Measurements from ENCODE around the gene NLK.

The NLK gene

DNA sequence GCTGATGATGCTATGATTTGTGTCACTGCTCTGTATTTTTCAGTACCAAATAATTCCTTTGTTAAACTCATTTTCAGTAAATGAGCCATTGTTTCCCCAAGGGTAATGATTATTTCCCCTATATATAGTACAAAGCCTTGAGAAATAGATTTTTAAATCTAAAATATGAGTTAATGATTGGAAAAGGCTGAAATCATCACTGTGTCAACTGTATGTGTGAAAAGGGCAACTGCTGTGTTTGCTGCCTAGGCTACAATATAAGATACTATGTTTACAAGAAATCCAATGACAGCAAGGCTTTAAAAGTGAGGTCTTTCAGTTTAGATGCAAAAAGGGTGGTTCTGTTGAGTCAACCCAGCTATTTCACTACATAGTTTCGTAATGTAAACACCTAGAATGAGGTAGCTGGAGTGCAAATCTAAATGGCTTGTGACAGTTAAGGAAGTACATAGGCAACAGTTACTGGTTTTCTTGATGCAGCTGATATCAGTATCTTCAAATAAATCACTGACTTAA, 15.3 kb downstream of the NLK start:
- TF ChIP-seq, protein P1, sequence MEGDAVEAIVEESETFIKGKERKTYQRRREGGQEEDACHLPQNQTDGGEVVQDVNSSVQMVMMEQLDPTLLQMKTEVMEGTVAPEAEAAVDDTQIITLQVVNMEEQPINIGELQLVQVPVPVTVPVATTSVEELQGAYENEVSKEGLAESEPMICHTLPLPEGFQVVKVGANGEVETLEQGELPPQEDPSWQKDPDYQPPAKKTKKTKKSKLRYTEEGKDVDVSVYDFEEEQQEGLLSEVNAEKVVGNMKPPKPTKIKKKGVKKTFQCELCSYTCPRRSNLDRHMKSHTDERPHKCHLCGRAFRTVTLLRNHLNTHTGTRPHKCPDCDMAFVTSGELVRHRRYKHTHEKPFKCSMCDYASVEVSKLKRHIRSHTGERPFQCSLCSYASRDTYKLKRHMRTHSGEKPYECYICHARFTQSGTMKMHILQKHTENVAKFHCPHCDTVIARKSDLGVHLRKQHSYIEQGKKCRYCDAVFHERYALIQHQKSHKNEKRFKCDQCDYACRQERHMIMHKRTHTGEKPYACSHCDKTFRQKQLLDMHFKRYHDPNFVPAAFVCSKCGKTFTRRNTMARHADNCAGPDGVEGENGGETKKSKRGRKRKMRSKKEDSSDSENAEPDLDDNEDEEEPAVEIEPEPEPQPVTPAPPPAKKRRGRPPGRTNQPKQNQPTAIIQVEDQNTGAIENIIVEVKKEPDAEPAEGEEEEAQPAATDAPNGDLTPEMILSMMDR (IDR thresholded peaks at IDR 0.05; ENCODE audit: extremely low read depth, missing control alignments) = no peak
- peak; percentile 56 for DNase-seq (ENCODE audit: low spot score)

DNA sequence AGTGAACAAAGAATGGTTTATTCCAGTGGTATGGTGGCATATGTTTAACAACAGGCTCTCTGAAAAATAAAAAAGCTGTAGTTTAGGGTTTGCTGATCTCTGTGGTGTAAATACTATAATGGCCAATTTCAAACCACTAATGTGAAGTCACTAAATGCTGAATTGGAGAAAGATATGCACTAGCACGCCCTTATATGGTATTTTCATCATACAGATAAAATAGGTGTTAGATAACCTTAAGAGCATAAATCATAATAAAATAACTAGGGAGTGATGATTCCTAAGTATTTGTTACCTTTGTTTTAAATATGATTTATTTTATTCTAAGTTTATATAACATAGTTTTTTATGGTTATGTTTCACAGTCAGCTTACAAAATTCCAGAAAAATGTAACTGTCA, 17.2 kb downstream of the NLK start:
- DNase-seq (ENCODE audit: low spot score) = no peak
- TF ChIP-seq, protein P1 (IDR thresholded peaks at IDR 0.05; ENCODE audit: extremely low read depth, missing control alignments) = no peak

DNA sequence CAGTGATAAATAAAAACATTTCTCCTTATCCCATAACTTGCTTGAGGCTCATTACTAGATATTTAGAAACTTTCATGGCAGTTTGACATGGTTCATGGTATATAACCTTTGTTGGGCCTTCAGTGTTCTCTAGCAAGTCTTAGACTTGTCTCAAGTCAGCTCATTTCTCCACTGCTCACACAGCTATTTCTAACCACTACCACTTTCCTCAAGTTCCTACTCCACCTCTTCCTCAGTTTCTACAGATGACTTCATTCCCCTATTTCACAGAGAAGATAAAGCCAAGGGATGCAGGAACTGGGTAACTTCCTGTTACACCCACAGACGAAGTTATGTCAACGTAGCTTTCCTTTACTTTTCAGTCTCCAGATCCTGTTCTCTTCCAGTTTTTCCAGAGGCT, 23.2 kb downstream of the NLK start:
- TF ChIP-seq, protein P1 (IDR thresholded peaks at IDR 0.05; ENCODE audit: extremely low read depth, missing control alignments) = no peak
- no peak for DNase-seq (ENCODE audit: low spot score)

DNA sequence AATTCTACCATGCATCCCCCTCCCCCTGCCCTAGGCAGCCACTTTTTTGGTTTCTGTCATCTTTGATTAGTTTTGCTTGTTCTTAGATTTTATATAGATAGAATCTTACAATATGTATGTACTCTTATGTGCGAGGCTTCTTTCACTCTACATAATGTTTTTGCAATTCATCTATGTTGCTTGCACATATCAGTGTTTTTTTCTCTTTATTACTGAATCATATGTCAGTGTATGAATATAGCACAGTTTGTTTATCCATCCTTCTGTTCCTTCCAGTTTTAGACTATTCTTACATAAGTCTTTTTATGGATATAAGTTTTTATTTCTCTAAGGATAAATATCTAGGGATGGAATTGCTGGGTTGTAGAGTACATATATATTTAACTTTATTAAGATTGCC, 26.6 kb downstream of the NLK start:
- no peak for DNase-seq (ENCODE audit: low spot score)
- TF ChIP-seq, protein P1 (IDR thresholded peaks at IDR 0.05; ENCODE audit: extremely low read depth, missing control alignments) = no peak

DNA sequence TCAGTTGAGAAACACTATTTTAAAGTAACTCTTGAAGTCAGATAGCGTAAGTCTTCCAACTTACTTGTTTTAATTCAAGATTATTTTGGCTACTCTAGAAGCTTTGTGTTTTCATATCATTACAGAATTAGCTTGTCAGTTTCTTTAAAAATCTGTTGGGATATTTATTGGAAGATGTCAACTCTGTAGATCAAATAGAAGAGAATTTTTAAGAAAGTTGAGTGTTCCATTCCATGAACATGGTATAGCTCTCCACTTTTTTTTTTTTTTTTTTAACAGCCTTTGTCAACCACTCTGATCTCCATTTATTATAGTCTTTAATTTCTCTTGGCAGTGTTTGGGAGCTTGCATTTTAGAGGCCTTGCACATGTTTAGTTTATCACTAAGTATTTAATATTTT, 28.7 kb downstream of the NLK start:
- TF ChIP-seq, protein P1 (IDR thresholded peaks at IDR 0.05; ENCODE audit: extremely low read depth, missing control alignments) = no peak
- no peak for DNase-seq (ENCODE audit: low spot score)

DNA sequence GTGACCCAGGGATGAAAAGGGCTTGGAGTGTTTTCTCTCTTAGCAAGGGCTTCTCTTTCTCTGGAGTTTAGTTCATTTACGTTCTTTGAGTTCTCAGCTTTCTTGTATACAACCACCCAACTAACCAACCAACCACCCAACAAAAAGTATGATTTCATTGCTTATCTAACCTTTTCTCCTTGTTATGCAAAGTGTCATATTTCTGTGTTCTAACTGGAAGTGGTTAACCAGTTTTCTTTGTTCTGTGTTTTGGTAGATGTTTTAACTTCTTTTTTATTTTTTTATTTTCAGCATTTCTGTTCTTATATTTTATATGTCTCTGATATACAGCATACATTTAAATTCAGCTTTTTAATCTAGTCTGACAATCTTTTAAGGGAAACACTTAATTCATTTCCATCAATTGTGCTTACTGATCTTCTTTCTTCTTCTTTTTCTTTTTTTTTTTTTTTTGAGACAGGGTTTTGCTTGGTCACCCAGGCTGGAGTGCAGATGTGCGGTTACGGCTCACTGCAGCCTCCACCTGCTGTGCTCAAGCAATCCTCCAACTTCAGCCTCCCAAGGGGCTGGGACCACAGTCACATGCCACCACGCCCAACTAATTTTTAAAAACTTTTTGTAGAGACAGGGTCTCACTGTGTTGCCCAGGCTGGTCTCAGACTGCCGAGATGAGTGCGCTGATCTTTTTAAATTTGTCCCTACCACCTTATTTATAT, 29.6 kb downstream of the NLK start:
- TF ChIP-seq, protein P1 (IDR thresholded peaks at IDR 0.05; ENCODE audit: extremely low read depth, missing control alignments) = no peak
- DNase-seq (ENCODE audit: low spot score) = no peak

DNA sequence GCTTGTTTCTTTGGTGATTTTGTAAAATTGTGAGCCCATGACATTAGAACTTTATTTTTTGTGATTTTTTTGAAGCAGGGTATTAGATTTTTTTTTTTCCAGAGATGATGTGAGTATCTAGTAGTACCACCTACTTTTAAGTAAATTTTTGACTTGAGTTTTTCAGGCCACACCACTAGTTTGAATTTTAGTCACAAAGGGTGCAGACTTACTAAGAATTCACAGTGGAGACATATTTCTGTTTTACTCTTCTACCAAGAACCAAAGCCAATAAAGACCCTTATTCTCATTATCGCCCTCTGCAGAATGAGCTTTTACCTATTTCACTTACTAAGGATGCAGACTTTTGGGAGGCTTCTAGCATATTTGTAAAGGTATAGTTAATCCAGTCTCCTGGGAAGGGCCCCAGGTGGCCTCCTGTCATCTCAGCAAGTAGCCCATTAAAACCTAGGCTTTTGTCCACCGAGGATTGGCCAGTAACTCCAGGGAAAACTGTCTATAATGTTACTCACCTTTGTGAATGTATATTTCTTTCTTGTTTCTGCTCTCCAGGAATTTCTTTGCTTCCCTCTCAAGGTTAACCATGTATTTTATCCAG, 30.6 kb downstream of the NLK start:
- DNase-seq (ENCODE audit: low spot score) = no peak
- TF ChIP-seq, protein P1 (IDR thresholded peaks at IDR 0.05; ENCODE audit: extremely low read depth, missing control alignments) = no peak
